Kidney capillary endothelial cell (primary cell): Measurements from ENCODE around the gene P2RY11.
A peak's percentile ranks its signal among the peaks of the same experiment; 100 is the strongest.

Experiments used
- DNase-seq: peaks from one replicate; pipeline ENCODE4 v3.0.0-alpha.2; 2018; ENCODE audit warnings: low spot score

P2RY11 gene

DNA sequence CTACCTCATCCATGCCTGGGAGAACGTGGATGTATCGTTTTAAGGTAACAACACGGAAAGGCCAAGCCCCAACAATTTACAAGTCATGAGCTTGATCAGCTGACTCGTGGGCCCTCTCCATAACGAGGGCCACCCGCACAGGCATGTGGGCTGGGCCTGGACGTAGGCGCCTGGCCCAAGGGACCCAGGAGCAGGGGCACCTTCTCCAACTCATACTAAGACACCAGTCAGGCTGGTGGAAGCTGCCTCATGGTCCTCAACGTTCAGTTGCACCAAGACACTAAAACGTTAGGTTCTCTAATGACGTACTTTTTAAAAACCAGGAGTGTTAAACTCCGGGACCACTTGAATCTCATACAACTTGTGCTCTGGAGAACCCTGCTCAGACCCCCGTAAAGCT is 30.0 kb downstream of the P2RY11 start:
- no peak for DNase-seq

- no peak for DNase-seq
Observed at GRCh38 chr19:10141973-10142372, 30.5 kb downstream of the P2RY11 start.

DNA sequence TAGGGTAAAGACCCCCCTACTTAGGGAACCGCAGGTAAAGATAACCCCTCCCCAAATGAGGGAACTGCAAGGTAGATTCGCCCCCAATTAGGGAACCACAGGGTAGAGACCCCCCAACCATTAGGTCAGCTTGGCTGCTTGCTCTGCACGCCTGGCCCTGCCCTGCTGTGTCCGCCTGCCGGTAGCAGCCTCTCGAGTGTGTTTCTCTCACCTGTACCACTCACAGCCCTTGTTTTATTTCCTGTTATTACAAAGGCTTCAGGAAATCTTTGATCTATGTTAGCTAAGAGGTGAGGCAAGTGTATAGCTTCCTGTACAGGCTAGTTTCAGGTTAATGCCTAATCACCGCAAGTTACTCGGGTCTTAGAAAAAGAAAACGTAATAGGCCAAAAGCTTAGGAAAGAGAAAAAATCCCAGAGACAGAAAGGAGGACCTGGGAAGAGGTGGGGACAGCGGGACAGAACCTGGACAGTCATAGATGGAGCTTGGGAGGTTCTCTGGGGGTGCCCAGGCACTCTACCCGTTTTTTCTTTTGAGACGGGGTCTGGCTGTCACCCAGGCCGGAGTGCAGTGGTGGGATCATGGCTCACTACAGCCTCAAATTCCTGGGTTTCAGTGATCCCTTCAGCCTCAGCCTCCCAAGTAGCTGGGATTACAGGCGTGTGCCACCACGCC is 31.3 kb downstream of the P2RY11 start:
- DNase-seq, result no peak

- DNase-seq, result no peak
Observed at GRCh38 chr19:10143681-10144080, 32.2 kb downstream of the P2RY11 start.

- no peak for DNase-seq
Observed at GRCh38 chr19:10144361-10144760, 32.9 kb downstream of the P2RY11 start.

- no peak for DNase-seq
Observed at GRCh38 chr19:10145031-10145430, 33.5 kb downstream of the P2RY11 start.

DNA sequence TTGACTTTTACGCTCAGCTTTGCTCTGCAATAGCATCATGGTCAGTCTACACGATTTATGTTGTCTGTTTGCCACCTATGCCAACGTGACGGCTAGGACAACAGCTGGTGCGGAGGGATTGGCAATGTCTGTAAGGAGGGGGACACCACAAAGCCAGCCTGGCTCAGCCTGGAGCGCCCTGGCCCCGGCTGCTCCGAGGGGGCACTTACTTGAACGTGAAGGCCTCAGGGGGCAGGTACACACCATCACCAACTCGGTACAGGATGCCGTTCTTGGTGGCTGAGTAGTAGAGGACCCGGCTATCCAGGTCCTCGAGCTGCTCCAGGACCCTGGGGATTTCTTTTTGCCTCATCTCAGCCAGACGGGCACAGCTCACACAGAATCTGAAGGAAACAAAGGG is 34.6 kb downstream of the P2RY11 start:
- no peak for DNase-seq

GRCh38 chr19:10149427-10149826 is 37.9 kb downstream of the P2RY11 start:
- DNase-seq, result no peak

DNA sequence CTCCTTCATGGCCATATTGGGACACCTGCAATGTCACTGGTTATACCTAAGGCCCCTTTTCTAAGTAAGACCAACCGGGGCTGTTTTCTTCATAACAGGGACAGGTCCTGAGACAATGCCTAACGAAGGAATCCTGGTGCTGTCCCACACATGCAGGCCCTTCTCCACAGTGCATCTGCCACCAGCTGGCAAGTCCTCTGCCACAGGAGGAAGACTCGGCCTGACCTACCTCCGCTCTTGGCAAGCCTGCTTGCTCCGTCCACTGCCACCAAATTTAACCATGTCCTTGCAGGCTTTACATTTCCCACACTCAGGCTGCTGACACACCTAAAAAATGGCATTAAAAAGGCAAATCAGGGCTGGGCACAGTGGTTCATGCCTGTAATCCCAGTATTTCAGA is 40.0 kb downstream of the P2RY11 start:
- no peak for DNase-seq

- DNase-seq, result no peak
Observed at GRCh38 chr19:10152100-10152499, 40.6 kb downstream of the P2RY11 start.

DNA sequence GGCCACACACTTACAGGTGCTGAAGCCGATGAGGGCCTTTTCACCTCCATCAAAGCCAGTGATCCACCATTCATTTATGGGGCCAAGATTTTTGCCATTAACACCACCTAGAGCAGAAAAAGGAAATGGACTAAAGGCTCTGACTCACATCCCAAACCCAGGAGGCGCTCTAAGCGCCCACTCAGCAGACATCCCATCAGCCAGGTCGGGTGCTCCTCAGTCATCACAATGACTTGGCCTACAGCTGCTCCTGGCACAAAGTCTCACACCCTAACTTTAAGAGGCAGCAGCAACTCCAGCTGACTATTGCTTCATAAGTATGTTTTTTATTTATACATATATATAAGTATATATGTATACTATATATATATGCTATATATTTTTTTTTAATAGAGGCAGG is 44.3 kb downstream of the P2RY11 start:
- peak; percentile 6 for DNase-seq

GRCh38 chr19:10158071-10158470 is 46.6 kb downstream of the P2RY11 start:
- no peak for DNase-seq

DNA sequence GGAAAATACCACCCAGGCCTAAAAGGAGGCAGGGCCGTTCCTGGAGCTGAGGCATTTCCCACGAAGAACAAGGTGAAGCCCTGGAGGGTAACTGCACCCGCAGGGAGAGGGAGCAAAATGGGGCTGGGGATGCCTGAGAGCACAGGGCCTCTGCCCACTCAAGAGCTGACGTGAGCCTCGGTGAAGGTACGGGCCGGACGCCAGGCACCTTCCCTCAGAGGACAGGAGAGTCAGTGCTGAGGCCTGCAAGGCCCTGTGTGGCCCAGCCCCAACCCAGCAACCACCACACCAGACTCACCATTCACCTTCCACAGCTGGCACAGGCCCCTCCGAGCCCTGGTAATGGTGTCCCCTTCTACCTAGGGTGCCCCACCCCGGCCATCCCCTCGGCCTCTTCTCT is 47.0 kb downstream of the P2RY11 start:
- no peak for DNase-seq

DNA sequence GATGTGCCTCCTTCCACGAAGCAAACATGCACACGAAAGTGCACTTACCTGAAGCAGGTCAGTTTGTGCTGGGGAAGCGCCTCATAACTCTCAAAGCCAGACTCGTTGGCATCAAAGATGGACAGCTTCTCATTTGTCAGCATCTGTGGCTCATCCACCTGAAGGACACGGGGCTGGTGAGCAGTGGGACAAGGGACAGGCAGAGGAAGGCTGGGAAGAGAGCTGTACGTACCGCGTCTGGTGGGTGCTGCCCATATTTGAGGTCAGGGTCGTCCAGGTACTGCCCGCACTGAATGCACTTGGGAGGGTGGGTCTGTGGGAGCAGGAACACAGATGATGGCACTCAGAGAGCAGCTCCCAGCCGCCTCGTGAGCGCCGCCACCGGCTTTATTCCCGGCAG is 48.1 kb downstream of the P2RY11 start:
- DNase-seq, result no peak

- no peak for DNase-seq
Observed at GRCh38 chr19:10163536-10163935, 52.0 kb downstream of the P2RY11 start.
